Type B pancreatic cell (in vitro differentiated cells): ENCODE data around the gene ANKS3. TPM values are rescaled to one million over a fixed set of nuclear protein-coding genes. Genes with fewer than 3 reads are reported as not detected.
A peak's percentile ranks its signal among the peaks of the same experiment; 100 is the strongest.

Experiments used
- DNase-seq: peaks from one replicate; pipeline ENCODE4 v3.0.0; 2021; ENCODE audit warnings: mixed read lengths; ENCODE audit not compliant: unreplicated experiment; ENCODE audit errors: extremely low spot score
- H3K27ac Mint-ChIP-seq: 2 replicates; pipeline ENCODE4 v1.8.0; 2021; ENCODE audit warnings: mild to moderate bottlenecking, mixed read lengths
- H3K27me3 Mint-ChIP-seq: 2 replicates; pipeline ENCODE4 v1.8.0; 2021; ENCODE audit warnings: mixed read lengths
- H3K36me3 Mint-ChIP-seq: 2 replicates; pipeline ENCODE4 v1.8.0; 2021; ENCODE audit warnings: mixed read lengths
- H3K4me1 Mint-ChIP-seq: one replicate; pipeline ENCODE4 v1.8.0; 2021; ENCODE audit warnings: mixed read lengths; ENCODE audit not compliant: unreplicated experiment
- H3K4me3 Mint-ChIP-seq: 2 replicates; pipeline ENCODE4 v1.8.0; 2021; ENCODE audit warnings: mild to moderate bottlenecking, mixed read lengths
- H3K9me3 Mint-ChIP-seq: 2 replicates; pipeline ENCODE4 v1.8.0; 2021; ENCODE audit warnings: mixed read lengths
- total RNA-seq: library from RNA; stranded (reverse); gene quantifications from 2 replicates; pipeline ENCODE4 v1.2.1, GENCODE V29; 2021; ENCODE audit warnings: low replicate concordance
- TF ChIP-seq, protein P1 (sequence below): fragments of 200-600 bp; sonication (generic); conservative IDR thresholded peaks from 2 replicates; pipeline ENCODE4 v1.5.0; 2021; ENCODE audit warnings: antibody characterized with exemption, mild to moderate bottlenecking

The ANKS3 gene
- total RNA-seq, 1 donor from 2014 or later = 36.7 TPM

DNA sequence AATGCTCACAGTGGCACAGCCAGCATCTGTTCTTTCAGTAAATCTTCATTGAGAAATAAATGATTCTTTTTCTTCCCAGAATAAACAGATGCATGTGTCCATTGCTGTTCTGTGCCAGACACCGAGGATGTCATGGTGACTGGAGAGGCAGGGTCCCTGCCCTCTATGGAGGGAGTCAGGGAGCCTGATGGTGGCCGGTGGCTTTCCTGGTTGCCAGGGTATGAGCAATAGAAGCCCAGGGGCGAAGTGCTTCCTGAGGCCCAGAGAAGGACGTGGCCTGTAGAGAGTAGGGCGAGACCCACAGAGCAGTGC, 70.7 kb downstream of the ANKS3 start:
- no peaks in the 10 kb centered on the region for H3K36me3 Mint-ChIP-seq
- H3K4me1 Mint-ChIP-seq = peaks cover 14% of the 10 kb centered on the region
- no peaks in the 10 kb centered on the region for H3K9me3 Mint-ChIP-seq
- peak overlapping the region; percentile 78 for H3K27ac Mint-ChIP-seq
- H3K4me3 Mint-ChIP-seq = peak overlapping the region; percentile 34
- H3K27me3 Mint-ChIP-seq = no peaks in the 10 kb centered on the region
- DNase-seq = no peak
- TF ChIP-seq, protein P1, sequence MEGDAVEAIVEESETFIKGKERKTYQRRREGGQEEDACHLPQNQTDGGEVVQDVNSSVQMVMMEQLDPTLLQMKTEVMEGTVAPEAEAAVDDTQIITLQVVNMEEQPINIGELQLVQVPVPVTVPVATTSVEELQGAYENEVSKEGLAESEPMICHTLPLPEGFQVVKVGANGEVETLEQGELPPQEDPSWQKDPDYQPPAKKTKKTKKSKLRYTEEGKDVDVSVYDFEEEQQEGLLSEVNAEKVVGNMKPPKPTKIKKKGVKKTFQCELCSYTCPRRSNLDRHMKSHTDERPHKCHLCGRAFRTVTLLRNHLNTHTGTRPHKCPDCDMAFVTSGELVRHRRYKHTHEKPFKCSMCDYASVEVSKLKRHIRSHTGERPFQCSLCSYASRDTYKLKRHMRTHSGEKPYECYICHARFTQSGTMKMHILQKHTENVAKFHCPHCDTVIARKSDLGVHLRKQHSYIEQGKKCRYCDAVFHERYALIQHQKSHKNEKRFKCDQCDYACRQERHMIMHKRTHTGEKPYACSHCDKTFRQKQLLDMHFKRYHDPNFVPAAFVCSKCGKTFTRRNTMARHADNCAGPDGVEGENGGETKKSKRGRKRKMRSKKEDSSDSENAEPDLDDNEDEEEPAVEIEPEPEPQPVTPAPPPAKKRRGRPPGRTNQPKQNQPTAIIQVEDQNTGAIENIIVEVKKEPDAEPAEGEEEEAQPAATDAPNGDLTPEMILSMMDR = no peak

DNA sequence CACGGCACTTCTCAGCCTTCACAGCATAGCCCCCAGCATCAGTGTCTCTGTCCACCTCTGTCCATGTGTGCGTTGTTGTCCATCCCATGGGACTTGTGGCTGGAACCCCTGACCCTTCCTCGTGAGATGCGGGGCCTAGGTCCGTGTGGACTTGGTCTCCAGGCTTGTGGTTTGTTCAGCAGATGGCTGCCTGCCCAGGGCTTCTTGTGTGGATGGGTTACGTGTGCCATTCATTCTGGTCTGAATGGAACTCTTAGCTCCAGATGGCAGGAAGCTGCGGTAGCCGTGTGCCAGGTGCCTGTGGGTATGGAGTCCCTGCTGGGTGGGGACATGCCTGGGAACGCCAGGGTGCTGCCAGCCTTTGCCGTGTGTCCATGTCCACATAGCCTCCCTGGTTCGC, 72.4 kb downstream of the ANKS3 start:
- Mint-ChIP-seq H3K36me3 (no peaks in the 10 kb centered on the region), H3K4me3 (no peak overlapping the region), H3K27ac (no peak overlapping the region), H3K4me1 (peaks cover 9% of the 10 kb centered on the region), H3K27me3 (no peaks in the 10 kb centered on the region), H3K9me3 (no peaks in the 10 kb centered on the region)
- TF ChIP-seq, protein P1 = no peak
- DNase-seq = no peak

DNA sequence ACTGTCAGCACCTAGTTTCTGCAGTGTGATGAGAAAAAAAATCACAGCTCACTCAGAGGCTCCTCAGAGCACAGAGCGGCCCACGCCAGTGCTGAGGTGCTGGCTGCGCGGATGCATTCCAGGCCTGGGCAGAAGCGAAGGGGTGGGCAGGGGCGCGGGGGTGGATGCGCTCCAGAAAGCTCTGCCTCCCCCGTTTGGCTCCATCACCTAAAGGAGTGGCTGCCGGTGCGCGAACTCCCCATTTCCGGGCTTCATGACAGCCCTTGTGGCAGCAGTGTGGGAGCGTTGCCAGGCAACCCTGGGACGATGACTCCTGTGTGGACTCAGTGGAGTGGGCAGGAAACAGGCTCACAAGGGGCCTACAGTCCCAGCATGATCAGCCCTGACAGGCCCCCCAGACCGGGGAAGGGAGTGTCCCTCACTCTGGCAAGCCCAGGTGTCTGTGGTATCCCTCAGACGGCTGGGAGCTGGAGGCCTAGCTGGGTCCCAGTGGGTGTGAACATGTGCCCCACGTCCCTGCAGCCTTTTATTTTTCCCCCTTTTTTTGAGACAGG, 73.5 kb downstream of the ANKS3 start:
- Mint-ChIP-seq H3K4me3 (no peak overlapping the region), H3K27me3 (no peaks in the 10 kb centered on the region), H3K9me3 (no peaks in the 10 kb centered on the region), H3K4me1 (peaks cover 9% of the 10 kb centered on the region), H3K27ac (peak overlapping the region; percentile 66), H3K36me3 (no peaks in the 10 kb centered on the region)
- TF ChIP-seq, protein P1 = no peak
- DNase-seq = no peak

DNA sequence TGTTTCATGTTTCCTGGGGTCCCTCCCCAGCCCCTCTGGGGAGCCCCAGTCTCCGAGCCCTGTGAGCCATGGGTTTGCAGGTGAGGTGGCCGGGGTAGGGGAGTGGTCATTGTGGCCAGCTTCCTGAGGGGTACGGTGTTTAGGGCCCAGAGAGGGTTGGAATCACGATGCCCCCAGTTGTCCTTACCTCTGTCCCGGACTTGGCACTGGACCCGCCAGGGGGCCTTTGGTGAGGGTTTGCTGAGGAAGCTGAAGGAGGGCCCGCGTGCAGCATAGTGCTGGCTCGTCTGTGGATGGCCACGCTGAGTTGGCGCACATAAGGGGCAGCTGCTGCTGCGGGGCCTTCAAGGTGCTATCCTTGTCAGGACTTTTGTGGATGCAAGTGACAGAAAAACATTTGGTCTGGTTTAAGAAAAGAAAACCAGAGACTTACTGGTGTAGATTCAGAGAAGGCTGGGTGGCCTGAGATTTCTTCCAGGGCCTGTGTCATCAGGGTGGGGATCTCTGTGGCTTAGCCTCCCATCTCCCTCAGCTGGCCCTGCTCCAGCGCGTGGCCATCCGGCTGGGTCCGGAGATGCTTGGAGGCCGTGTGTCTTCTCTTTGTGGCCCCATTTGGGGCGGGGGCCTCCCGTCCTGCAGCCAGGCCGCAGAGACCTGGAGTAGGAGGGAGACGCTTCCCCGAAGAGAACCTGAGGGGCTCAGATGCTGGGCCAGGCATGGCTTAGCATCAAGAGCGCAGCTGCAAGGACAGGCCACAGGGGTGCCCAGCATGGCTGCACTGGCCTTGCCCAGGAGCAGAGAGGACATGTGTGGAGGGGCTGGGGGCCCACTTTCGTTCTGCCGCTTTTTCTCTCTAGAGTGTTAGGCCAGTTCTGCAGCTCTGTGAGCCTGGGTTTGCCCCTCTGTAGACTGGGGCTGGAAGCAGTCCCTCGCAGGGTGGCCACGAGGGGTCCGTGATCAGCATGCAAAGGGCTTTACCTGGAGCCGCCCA, 74.4 kb downstream of the ANKS3 start:
- Mint-ChIP-seq H3K4me3 (no peak overlapping the region), H3K9me3 (no peaks in the 10 kb centered on the region), H3K27ac (peak overlapping the region; percentile 46), H3K36me3 (no peaks in the 10 kb centered on the region), H3K4me1 (peaks cover 8% of the 10 kb centered on the region), H3K27me3 (no peaks in the 10 kb centered on the region)
- DNase-seq = no peak
- TF ChIP-seq, protein P1 = no peak

DNA sequence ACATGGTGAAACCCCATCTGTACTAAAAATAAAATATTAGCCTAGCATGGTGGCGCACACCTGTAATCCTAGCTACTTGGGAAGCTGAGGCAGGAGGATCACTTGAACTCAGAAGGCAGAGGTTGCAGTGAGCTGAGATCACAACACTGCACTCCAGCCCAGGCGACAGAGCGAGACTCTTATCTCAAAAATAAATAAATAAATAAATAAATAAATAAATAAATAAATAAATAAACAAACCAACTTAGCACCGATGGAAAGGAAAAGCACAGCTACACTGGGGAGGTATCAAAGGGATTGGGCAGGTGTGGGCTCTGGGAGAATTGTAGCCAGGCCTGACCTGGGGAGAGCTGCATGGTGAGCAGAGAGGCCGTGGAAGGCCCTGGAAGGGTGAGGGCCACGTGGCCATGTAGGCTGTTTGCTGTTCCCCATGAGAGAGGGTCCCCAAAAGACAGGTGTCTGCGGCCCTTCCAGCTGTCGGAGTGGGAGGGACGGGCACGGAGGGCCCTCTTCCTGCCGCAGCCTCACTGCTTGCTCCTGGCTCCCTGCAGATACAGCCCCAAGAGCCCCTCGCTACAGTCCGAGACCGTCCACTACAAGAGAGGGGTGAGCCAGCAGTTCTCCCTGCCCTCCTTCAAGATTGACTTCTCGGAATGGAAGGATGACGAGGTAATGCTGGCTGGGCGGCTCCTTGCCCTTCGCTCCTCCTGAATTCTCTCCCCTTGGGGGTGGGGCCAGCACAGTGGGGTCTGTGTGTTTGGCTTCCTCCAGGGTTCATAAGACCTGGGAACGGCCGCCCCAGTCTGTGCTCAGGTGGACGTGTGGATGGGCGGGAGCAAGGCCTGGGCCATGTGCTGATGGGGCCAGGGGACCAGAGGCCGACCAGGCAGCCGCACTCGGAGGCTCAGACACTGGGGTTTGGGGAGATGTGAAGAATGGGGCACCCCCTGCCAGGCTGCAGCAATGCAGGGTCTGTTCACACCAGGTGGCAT, 77.1 kb downstream of the ANKS3 start:
- H3K27me3 Mint-ChIP-seq = no peaks in the 10 kb centered on the region
- no peak overlapping the region for H3K4me3 Mint-ChIP-seq
- no peaks in the 10 kb centered on the region for H3K36me3 Mint-ChIP-seq
- no peaks in the 10 kb centered on the region for H3K9me3 Mint-ChIP-seq
- no peaks in the 10 kb centered on the region for H3K4me1 Mint-ChIP-seq
- no peak overlapping the region for H3K27ac Mint-ChIP-seq
- DNase-seq = no peak
- TF ChIP-seq, protein P1 = no peak
